Left ventricle myocardium inferior (tissue), 1 donor: ENCODE data around the gene NFIB. TPM values are rescaled to one million over a fixed set of nuclear protein-coding genes. Genes with fewer than 3 reads are reported as not detected.

Source experiments
- DNase-seq: peaks from one replicate; pipeline ENCODE4 v3.0.0-alpha.2; 2020
- H3K27ac ChIP-seq: fragments of 200-600 bp; replicated peaks from 2 replicates; pipeline ENCODE4 v1.8.0; 2021
- H3K27me3 ChIP-seq: fragments of 200-600 bp; 2 replicates; pipeline ENCODE4 v1.8.0; 2021; ENCODE audit warnings: low read depth
- H3K36me3 ChIP-seq: fragments of 200-600 bp; 2 replicates; pipeline ENCODE4 v1.8.0; 2021
- H3K4me1 ChIP-seq: fragments of 200-600 bp; 2 replicates; pipeline ENCODE4 v1.8.0; 2021
- H3K4me3 ChIP-seq: fragments of 200-600 bp; 2 replicates; pipeline ENCODE4 v1.8.0; 2021; ENCODE audit warnings: mild to moderate bottlenecking, moderate library complexity
- H3K9me3 ChIP-seq: fragments of 200-600 bp; replicated peaks from 2 replicates; pipeline ENCODE4 v1.8.0; 2021
- intact Hi-C: fragments of 100-400 bp; cut with micrococcal nuclease; formaldehyde crosslinking; loops from one replicate; pipeline ENCODE4 v1.11.0; 2022
- total RNA-seq: library from RNA; stranded (reverse); fragmentation: NEBNext Ultra II Directional; extraction: Animal tissue kit (Norgen Biotek cat#: 25700); gene quantifications from one replicate; pipeline ENCODE4 v1.2.1, GENCODE V29; 2021
- TF ChIP-seq, protein P1 (sequence below): fragments of 200-600 bp; IDR thresholded peaks from 2 replicates; pipeline ENCODE4 v1.8.0; 2021; ENCODE audit warnings: antibody characterized with exemption, mild to moderate bottlenecking, borderline replicate concordance
- donor health status: DM: no; HTN: yes; CAD: no; lungs with severe emphysema.

The NFIB gene
- total RNA-seq, 1 donor from 2014 or later, result 110 TPM

DNA sequence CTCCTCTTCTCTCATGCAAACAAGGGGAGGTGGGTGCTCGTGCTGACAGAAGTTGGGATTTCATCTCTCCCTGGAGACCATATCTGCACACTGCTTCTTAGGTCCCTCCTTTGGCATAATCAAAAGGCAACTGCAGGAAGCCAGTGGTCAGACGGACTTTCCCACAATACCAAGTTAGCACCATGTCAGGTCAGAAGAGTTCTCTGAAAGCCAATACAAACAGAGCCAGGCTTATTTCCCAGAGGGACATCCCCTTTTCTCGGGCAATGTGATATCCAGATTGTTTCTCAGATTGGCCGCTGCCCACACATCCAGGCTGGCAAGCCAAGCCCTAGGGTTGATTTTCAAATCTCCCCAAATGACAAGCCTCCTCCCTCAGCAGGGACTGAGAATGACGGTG lies 241.1 kb downstream of the NFIB start:
- intact Hi-C loops, result no loop called here
- Histone ChIP-seq H3K36me3 (no peaks in the 10 kb centered on the region), H3K27me3 (no peaks in the 10 kb centered on the region), H3K4me3 (no peak overlapping the region), H3K9me3 (no peaks in the 10 kb centered on the region), H3K4me1 (no peaks in the 10 kb centered on the region), H3K27ac (no peak overlapping the region)
- TF ChIP-seq, protein P1, sequence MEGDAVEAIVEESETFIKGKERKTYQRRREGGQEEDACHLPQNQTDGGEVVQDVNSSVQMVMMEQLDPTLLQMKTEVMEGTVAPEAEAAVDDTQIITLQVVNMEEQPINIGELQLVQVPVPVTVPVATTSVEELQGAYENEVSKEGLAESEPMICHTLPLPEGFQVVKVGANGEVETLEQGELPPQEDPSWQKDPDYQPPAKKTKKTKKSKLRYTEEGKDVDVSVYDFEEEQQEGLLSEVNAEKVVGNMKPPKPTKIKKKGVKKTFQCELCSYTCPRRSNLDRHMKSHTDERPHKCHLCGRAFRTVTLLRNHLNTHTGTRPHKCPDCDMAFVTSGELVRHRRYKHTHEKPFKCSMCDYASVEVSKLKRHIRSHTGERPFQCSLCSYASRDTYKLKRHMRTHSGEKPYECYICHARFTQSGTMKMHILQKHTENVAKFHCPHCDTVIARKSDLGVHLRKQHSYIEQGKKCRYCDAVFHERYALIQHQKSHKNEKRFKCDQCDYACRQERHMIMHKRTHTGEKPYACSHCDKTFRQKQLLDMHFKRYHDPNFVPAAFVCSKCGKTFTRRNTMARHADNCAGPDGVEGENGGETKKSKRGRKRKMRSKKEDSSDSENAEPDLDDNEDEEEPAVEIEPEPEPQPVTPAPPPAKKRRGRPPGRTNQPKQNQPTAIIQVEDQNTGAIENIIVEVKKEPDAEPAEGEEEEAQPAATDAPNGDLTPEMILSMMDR, result no peak
- no peak for DNase-seq

DNA sequence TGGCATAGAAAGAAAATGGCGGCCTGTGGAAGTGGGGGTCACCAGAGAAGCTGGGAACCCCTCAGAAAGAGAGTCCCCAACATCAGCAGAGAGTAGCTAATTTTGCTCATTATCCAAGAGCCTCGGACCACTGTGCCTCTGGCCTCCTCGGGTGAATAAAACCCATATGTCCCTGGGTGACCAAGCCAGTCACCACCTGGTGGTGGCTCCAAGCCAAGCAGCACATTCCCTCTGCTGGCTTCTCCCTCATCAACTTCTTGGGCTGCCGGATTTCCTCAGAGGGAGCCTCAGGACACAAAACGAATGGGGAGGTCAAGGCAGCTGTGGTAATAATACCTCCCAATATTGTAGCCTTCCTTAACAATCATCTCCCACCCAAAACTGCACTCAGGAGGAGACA lies 242.5 kb downstream of the NFIB start:
- TF ChIP-seq, protein P1, result no peak
- Histone ChIP-seq H3K4me3 (no peak overlapping the region), H3K27me3 (no peaks in the 10 kb centered on the region), H3K9me3 (no peaks in the 10 kb centered on the region), H3K36me3 (no peaks in the 10 kb centered on the region), H3K4me1 (peaks cover 1% of the 10 kb centered on the region), H3K27ac (no peak overlapping the region)
- DNase-seq, result no peak
- intact Hi-C loops, result no loop called here

DNA sequence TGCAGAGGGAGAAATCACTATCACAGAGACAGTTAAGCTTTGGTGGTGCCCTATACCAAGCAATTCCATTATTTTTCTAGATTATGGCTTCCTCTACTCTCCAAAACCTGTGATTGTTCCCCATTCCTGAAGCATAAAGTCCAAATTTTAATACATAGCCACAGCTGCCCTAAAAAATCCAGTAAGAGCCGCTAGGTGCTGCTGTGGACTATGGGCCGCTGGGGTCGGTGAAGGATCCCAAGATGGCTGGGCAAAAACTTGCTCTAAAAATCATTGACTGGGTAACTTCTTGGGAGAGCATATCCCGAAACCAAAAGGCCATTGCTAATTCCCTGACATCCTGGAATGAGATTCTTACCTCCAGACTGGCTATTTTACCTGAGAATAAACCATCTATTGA lies 245.3 kb downstream of the NFIB start:
- Histone ChIP-seq H3K4me1 (peaks cover 5% of the 10 kb centered on the region), H3K36me3 (no peaks in the 10 kb centered on the region), H3K27me3 (no peaks in the 10 kb centered on the region), H3K4me3 (no peak overlapping the region), H3K9me3 (no peaks in the 10 kb centered on the region), H3K27ac (no peak overlapping the region)
- DNase-seq, result no peak
- TF ChIP-seq, protein P1, result no peak
- intact Hi-C loops, result no loop called here

DNA sequence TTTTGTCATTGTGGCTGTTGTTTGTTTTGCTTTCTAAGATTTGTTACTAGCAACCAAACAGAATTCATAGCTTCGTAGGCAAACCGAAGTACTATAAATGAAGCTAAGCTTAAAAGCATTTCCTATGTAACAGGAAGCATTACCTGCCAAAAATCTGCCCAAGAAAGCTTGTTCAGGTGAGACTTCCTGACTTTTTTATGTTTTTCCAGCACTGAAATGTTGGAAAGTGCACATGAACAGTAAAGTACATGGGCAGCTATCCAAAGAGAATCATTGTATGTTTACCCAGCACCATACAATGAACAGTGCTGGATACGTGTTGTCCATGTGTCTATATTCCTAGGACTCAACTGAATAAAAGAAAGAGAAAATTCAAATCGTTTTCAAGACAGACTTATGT lies 247.1 kb downstream of the NFIB start:
- DNase-seq, result no peak
- Histone ChIP-seq H3K27me3 (no peaks in the 10 kb centered on the region), H3K4me3 (no peak overlapping the region), H3K27ac (peak overlapping the region; percentile 44), H3K36me3 (no peaks in the 10 kb centered on the region), H3K4me1 (peaks cover 5% of the 10 kb centered on the region), H3K9me3 (no peaks in the 10 kb centered on the region)
- TF ChIP-seq, protein P1, result no peak
- intact Hi-C loops, result no loop called here

DNA sequence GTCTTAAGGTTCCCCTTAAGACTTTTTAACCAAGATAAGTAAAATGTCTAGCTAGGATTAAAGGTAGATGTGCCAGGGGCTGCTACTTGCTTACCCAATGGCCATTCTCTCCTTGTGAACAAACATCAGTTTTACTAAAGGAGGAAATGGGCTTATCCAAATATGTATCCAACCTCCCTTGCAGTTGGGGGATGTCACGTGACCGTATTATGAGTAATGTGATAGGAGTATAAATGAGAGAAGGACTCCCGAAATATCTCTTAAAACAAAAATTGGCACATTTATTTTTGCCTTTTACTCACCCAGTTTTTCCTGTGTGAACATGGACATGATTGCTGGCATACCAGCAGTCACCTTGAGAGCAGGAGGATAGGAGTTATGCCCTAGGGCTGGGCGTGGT lies 247.9 kb downstream of the NFIB start:
- Histone ChIP-seq H3K9me3 (no peaks in the 10 kb centered on the region), H3K27ac (peak overlapping the region; percentile 44), H3K27me3 (no peaks in the 10 kb centered on the region), H3K36me3 (no peaks in the 10 kb centered on the region), H3K4me1 (peaks cover 5% of the 10 kb centered on the region), H3K4me3 (no peak overlapping the region)
- DNase-seq, result no peak
- intact Hi-C loops, result no loop called here
- TF ChIP-seq, protein P1, result no peak

DNA sequence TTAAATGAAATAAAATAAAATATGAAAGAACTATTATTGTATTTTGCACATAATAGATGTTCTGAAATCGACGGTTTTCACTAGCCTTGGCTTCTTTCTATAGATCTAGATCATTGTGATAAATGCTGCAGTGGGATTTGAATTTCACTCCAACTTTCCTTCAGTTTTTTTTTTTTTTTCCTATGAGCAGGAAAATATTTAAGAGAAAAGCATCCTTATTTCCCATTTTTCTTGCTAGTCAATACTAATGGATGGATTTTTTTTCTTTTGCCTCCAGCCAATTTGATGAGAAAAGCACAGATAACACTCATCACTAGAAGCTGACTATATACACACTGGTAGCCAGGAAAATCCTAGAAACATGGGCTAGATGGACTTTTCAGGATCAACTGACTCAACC lies 249.0 kb downstream of the NFIB start:
- no peaks in the 10 kb centered on the region for H3K9me3 ChIP-seq
- no peak for DNase-seq
- H3K4me3 ChIP-seq, result no peak overlapping the region
- TF ChIP-seq, protein P1, result no peak
- H3K27me3 ChIP-seq, result no peaks in the 10 kb centered on the region
- no peaks in the 10 kb centered on the region for H3K36me3 ChIP-seq
- H3K4me1 ChIP-seq, result peaks cover 5% of the 10 kb centered on the region
- intact Hi-C loops, result no loop called here
- no peak overlapping the region for H3K27ac ChIP-seq
